GM19467 (cell line): Measurements from ENCODE around the gene PCDHGA2.
"Not testable (repeated sequence)": the region's sequence is repeated elsewhere in the genome, so short reads cannot be mapped to it uniquely, and the experiment has no call there.

Experiments used
- ATAC-seq: cut with Tn5 transposase; IDR thresholded peaks from one replicate; pipeline ENCODE4 v1.9.1; 2021; ENCODE audit warnings: mild to moderate bottlenecking, moderate library complexity; ENCODE audit not compliant: unreplicated experiment

PCDHGA2 gene

DNA sequence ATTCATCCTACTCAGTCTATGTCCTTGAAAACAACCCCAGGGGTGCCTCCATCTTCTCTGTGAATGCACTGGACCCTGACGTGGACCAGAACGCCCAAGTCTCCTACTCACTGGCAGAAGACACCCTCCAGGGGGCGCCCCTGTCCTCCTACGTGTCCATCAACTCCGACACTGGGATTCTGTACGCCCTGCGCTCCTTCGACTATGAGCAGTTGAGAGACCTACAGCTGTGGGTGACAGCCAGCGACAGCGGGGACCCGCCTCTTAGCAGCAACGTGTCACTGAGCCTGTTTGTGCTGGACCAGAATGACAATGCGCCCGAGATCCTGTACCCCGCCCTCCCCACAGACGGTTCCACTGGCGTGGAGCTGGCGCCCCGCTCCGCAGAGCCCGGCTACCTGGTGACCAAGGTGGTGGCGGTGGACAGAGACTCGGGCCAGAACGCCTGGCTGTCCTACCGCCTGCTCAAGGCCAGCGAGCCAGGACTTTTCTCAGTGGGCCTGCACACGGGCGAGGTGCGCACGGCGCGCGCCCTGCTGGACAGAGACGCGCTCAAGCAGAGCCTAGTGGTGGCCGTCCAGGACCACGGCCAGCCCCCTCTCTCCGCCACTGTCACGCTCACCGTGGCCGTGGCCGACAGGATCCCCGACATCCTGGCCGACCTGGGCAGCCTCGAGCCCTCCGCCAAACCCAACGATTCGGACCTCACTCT lies 37.0 kb downstream of the PCDHGA2 start:
- ATAC-seq, result not testable (repeated sequence)

DNA sequence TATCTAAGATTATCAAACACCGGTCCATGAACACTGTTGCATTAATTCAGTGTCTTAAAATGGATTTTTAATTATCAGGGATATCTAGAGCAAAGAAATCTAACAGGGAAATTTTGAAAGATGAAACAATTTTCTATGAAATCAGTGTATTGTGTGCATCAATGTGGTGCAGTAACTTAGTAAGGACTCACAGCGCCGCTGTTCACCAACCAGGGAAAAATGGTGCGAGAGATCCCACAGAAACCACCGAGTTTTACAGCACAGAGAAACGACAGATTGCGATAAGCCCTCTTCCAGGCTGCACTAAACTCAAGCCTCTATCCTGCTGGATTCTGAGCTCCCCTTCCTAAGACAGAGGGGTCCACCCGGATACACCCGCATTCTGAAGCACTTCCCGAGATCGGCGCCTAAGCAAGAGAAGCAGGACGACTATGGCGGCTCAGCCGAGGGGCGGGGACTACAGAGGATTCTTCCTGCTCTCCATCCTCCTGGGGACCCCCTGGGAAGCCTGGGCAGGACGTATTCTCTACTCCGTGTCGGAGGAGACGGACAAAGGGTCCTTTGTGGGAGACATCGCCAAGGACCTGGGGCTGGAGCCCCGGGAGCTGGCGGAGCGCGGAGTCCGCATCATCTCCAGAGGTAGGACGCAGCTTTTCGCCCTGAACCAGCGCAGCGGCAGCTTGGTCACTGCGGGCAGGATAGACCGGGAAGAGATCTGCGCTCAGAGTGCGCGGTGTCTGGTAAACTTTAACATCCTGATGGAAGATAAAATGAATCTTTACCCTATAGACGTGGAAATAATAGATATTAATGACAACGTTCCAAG lies 44.1 kb downstream of the PCDHGA2 start, which contains the start of gene PCDHGA7:
Gene PCDHGA7 (plus strand): TSS at position 274 of the 826 bp plus-strand sequence. CDS start 158 bp downstream, at position 432.
- no peak for ATAC-seq

DNA sequence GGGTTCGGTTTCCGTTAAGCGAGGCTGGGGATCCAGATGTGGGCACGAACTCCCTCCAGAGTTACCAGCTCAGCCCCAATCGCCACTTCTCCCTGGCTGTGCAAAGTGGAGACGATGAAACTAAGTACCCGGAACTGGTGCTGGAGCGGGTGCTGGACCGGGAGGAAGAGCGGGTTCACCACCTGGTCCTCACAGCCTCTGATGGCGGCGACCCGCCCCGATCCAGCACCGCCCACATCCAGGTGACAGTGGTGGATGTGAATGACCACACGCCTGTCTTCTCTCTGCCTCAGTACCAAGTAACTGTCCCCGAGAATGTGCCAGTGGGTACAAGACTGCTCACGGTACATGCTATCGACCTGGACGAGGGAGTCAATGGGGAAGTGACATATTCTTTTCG lies 44.8 kb downstream of the PCDHGA2 start:
- no peak for ATAC-seq

DNA sequence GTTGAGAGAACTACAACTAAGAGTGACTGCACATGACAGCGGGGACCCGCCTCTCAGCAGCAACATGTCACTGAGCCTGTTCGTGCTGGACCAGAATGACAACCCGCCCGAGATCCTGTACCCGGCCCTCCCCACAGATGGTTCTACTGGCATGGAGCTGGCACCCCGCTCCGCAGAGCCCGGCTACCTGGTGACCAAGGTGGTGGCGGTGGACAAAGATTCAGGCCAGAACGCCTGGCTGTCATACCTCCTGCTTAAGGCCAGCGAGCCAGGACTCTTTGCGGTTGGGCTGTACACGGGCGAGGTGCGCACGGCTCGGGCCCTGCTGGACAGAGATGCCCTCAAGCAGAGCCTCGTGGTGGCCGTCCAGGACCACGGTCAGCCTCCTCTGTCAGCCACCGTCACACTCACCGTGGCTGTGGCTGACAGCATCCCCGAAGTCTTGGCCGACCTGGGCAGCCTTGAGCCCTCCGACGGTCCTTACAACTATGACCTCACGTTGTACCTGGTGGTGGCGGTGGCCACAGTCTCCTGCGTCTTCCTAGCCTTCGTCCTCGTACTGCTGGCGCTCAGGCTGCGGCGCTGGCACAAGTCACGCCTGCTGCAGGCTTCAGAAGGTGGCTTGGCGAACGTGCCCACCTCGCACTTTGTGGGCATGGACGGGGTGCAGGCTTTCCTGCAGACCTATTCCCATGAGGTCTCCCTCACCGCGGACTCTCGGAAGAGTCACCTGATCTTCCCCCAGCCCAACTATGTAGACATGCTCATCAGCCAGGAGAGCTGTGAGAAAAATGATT lies 46.1 kb downstream of the PCDHGA2 start:
- no peak for ATAC-seq

DNA sequence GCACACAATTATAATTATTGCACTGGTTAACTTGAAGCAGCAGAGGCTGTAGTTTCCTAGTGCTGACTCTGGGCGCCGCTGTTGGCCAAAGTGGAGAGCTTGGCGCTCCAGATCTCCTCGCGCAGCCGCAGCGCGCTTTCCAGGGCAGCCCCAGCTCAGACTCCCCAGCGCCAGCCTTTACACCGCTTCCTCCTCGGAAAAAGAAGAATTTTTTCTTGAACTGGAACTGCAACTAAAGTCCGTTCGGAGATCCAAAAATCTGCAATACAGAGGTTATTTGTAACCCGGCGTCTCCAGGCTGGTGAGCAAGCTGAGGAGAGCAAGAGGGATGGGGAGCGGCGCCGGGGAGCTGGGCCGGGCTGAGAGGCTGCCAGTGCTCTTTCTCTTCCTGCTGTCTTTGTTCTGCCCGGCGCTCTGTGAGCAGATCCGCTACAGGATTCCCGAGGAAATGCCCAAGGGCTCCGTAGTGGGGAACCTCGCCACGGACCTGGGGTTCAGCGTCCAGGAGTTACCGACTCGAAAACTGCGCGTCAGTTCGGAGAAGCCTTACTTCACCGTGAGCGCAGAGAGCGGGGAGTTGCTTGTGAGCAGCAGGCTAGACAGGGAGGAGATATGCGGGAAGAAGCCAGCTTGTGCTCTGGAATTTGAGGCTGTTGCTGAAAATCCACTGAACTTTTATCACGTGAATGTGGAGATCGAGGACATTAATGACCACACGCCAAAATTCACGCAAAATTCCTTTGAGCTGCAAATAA lies 49.2 kb downstream of the PCDHGA2 start, which contains the start of gene PCDHGB4:
Gene PCDHGB4 (plus strand): TSS at position 142 of the 755 bp plus-strand sequence. CDS start 187 bp downstream, at position 329.
- ATAC-seq, result not testable (repeated sequence)

DNA sequence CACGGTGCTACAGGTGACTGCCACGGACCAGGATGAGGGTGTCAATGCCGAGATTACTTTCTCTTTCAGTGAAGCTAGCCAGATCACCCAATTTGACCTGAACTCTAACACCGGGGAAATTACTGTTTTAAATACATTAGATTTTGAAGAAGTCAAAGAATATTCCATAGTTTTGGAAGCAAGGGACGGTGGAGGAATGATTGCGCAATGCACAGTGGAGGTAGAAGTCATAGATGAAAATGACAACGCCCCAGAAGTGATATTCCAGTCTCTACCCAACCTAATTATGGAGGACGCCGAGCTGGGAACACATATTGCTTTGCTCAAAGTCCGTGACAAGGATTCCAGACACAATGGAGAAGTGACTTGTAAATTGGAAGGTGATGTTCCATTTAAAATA lies 50.1 kb downstream of the PCDHGA2 start:
- no peak for ATAC-seq

DNA sequence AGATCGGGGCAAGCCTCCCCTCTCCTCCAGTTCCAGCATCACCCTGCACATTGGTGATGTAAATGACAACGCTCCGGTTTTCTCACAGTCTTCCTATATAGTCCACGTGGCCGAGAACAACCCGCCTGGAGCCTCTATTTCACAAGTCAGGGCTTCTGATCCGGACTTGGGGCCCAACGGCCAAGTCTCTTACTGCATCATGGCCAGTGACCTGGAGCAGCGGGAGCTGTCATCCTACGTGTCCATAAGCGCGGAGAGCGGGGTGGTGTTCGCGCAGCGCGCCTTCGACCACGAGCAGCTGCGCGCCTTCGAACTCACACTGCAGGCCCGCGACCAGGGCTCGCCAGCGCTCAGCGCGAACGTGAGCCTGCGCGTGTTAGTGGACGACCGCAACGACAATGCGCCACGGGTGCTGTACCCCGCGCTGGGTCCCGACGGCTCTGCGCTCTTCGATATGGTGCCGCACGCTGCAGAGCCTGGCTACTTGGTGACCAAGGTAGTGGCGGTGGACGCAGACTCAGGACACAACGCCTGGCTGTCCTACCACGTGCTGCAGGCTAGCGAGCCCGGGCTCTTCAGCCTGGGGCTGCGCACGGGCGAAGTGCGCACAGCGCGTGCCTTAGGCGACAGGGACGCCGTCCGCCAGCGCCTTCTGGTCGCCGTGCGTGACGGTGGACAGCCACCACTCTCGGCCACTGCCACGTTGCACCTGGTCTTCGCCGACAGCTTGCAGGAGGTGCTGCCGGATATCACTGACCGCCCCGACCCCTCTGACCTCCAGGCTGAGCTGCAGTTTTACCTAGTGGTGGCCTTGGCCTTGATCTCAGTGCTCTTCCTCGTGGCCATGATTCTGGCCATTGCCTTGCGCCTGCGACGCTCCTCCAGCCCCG lies 50.8 kb downstream of the PCDHGA2 start:
- no peak for ATAC-seq

DNA sequence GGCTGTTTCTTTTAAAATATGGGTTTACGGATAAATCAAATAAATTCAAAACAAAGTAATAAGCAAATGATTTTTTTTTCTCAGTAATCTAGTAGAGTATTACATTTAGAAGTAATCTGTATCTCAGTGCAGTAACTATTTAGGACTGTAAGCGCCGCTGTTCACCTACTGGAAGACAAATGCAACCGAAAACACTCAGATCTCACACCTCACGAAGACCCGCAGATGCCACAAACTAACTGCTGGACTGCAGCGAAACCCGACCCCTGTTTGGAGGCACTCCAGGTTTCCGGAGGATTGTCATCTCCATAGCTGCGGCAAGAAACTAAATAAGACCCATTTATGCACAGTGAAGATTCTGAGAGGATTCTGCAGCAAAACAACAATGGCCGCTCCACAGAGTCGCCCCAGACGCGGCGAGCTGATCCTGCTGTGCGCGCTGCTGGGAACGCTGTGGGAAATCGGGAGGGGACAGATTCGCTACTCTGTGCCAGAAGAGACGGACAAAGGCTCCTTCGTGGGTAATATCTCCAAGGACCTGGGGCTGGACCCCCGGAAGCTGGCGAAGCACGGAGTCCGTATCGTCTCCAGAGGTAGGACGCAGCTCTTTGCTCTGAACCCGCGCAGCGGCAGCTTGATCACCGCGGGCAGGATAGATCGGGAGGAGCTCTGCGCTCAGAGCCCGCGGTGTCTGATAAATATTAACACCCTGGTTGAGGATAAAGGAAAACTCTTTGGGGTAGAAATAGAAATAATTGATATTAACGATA lies 54.1 kb downstream of the PCDHGA2 start, which contains the start of gene PCDHGA8:
Gene PCDHGA8 (plus strand): TSS at position 205 of the 770 bp plus-strand sequence. CDS start 181 bp downstream, at position 386.
- ATAC-seq, result no peak
